Femur (tissue), 1 donor: ENCODE results near the gene TBC1D22B.
"Not testable (repeated sequence)": the region's sequence is repeated elsewhere in the genome, so short reads cannot be mapped to it uniquely, and the experiment has no call there.

Experiments used
- DNase-seq: peaks from one replicate; pipeline ENCODE4 v3.0.0-alpha.2; 2017

TBC1D22B gene

DNA sequence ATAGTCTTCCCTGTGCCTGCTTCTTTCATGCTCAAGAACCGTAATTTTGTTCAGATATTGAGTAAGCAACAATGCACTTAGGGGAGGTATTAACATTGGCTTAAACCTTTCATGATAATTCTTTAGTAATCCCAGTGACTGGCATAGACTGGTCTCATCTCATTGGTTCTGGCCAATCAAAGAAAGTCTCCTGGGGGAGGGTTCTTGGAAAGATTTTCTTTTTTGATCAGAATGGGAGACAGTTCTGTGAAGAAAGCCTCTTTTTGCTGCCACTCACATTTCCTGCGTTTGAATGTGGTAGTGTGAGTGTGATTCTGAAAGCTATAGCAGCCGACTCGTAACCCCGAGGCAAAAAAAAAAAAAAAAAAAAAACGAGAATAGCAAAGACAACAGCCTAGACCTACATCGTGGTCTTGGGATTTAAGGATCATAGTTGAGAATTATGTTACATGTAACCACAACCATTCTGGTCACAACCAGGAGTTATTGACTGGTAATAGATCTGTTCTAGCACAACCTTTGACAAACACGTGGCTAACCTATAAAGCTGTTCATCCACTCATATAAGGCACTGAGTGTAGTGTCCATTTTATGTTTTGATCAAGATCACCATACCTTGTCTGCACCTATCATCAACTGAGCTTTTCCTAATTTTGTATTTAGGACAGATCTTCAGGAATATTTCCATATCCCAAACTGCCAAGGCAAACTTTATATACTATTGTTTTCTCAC is 15.4 kb downstream of the TBC1D22B start:
- no peak for DNase-seq

DNA sequence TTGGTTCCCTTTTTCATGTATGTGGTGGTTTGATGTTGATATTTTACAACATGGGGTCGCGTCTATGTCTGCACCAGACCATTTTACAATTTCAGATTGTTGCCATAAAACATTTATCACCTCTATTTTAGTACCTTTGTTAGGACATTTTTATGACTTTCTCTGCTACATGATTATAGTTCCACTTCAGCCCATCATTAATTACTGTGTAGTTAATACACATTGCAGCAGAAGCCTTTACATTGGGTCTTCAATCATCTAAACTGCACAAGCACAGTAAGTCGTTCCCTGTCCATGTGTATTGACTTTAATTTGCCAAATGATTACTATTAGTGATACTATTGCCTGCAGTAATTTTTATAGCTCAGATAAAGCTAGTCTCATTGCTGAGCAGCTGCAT is 16.1 kb downstream of the TBC1D22B start:
- no peak for DNase-seq

DNA sequence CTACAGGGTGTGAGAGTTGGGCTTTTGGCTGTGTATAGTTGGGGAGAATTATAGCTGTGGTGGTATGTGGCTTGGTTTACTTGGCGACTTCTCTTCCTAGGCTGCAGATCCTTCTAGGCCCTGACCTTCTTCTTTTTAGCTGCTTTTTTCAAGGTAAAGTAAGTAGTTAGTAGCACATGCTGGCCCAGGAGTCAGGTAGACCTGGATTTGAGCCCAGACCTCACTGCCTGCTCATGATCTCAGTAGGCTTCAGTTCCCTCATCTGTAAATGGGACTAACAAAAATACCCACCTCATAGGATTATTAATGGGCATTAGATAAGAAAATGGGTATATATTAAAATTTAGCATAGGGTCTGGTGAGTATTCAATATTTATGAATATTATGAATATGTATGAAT is 17.8 kb downstream of the TBC1D22B start:
- DNase-seq: no peak

DNA sequence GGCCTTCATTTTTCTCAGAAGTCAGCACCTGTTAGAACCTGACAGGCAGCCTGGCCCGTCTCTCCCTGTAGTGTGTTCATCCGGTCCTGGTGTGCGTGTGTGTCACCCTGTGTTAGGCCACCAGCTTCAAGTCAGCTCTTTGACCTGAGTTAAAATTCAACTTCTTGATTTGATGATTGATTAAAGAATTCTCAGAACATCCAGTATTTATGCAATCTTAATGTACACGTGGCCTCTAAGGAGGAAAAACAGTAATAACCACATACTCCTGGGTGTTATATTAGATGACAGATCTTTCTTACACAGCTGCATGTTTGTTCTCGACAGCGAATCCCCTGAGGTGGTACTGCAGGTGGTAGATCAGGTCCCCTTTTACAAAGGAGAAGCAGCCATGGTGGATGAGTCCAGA is 19.4 kb downstream of the TBC1D22B start:
- no peak for DNase-seq

DNA sequence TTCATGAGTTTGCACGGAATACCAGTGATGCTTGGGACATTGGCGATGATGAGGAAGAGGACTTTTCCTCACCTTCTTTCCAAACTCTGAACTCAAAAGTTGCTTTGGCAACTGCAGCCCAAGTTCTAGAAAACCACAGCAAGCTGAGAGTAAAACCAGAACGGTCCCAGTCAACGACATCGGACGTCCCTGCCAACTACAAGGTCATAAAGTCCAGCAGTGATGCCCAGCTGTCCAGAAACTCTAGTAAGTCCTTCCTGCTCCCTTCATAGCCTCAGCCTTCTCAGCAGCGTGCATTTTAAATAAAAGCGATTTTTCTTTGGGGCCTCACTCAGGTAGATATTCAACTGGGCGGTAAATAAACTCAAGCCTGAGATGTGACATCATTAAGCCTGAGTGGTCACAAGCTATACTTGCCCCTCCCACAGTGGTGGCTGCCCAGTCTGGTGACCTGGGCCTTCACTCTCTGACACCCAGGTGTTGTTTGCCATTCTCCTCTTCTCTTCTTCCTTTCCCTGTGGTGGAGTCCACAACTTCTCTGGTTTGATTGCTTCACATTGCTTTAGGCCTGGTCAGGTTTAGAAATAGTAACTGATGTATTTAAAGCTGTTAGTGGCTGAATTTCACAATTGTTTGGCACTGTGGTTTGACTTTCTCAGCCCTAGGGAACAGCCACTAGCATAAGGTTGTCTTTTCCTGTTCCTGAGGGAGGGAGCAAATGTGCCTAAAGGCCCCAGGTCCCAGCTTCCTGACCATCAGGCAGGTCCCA is 22.0 kb downstream of the TBC1D22B start:
- DNase-seq: no peak

DNA sequence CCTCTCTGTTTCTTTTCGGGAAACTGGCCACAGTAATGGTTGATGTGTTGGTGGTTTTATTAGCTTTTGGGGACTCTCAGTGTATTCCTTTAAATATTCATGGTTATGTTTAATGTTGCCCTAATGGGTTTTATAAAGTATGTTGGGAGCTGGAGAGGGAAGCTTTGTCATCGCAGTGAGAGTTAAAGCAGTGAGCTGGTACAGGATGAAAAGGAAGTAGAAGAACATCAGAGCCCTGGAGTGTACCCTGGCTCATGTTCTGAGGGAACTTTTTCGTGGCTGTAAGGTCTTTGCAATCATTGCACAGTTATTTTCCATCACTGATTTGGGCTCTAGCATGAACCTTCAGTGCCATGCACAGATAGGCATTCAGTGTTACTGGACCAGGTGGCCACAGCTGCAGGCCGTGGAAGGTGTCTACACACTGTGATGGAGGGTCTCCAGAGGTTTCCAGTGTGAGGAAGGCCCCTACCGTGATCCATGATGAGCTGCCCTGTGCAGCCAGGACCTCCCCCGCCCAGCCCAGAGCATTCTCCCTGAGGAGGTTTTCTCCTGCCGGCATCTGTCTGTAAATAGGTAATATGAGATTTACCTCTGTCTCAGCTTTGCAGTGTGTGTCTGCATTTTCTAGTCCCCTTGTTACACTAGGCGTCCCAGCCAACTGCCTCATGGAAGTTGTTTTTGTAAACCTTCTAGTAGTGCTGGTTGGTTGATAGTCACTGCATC is 22.8 kb downstream of the TBC1D22B start:
- DNase-seq: no peak

DNA sequence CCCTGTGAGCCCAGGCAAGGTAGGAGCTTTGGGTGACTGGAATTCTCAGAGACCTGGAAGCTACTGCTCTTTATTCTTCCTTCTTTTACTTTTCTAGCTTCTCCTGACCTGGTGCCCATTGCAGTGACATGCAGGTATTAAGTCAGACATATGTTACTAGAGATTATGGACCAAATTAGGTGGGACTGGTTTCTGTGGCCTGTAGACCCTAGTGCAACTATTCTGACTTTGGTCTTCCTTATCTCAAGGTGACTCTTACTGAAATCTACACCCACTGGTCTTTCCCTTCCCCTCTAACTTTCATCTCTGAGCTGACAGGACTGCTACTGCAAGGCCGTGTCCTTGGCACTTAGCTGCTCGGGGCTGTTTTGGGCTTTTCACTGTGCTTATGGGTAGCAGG is 24.8 kb downstream of the TBC1D22B start:
- no peak for DNase-seq

DNA sequence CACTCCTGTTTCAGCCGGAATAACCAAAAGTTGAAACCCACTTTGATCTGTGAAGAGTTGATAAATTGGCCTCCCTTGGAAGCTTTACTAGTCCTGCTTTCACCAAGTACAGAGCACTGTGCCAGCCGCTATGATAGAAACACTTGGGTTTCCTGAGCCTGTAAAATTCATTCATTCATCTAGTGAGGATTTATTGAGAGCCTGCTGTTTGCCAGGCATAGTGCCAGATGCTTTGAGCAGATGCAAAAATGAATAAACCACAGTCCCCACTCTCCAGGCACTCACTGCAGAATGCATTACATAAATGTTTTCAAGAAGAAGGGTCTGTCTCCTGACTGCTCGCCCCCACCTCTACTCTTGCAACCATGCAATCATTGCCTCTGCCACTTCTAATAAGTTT is 25.7 kb downstream of the TBC1D22B start:
- peak; percentile 73 for DNase-seq

DNA sequence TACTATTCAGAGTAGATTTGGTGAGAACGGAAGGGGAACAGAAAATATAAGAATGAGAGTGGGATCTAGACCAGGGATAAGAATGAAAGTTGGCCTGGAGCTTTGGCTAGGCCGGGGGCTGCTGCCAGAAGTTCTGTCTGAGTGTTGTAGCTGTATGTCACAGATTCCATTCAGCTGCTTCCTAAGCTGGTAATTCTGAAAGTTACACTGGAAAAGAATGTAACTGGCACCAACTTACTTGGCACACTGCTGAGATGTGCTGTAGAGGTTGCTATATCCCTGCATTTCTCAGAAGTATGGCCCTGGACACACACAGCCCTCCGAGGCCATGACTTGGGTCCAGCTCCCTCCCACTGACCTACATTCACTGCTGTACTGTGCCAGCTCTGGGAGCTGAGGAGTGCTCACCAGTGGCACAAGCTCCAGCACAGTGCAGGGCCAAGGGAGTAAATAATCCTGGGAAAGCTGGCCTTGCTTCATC is 26.1 kb downstream of the TBC1D22B start:
- DNase-seq: peak; percentile 91

DNA sequence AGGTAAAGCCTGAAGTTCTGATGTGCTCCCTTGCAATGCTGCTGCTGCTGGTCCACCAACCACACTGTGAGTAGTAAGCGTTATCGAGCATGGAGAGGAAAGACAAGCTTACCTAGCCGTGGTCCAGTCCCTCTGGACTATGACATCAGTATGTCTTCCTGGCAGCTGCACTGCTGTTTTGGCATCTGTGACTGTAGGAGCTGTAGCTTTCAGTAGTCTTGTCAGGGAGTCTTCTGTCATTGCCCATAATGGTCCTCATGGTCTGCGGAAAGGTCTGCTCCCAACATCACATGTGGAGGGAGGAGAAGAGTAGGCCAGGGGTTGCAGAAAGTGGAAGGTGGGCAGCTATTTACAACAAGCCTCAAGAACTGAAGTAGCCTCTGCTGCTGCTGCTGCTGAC is 27.2 kb downstream of the TBC1D22B start:
- DNase-seq: no peak

DNA sequence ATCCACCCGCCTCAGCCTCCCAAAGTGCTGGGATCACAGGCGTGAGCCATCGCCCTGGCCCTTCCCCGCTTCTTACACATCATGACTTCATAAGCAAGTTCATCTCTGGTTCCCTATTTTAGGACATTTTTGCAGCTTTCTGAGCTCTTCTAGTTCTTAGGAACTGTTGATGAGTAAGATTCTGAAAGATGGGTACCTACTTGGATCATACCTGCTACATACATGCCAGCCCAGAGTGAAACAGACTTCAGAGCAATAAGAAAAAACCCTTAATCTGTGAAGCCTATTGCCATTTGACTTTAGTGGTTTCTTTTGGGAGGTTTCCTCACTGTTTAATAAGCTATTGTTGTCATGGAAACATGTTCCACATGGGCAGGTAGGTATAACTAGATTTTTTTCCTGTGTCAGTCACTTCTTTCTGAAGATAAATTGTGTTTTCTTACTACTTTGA is 28.3 kb downstream of the TBC1D22B start:
- no peak for DNase-seq

DNA sequence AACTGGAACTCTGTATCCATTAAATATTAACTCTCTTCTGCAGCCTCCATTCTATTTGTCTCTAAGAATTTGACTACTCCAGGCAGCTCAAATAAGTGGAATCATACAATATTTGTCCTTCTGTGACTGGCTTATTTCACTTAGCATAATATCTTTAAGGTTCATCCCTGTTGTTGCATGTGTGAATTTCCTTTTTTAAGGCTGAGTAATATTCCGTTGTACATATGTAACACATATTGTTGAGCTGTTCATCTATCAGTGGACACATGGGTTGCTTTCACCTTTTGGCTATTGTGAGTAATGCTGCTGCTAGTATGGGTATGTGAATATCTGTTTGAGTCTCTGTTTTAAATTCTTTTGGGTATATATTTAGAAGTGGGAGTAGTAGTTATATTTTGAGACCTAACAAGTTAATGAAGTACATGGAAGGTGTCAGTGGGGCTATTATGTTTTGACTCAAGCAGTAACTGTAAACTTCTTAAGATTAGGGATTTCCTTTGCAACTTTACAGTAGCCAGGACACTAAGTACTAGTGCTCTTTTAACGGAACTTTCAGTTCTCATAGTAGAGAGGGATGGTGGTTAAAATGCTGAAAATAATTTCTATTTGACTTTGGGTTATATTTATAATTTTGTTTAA is 30.1 kb downstream of the TBC1D22B start:
- no peak for DNase-seq

DNA sequence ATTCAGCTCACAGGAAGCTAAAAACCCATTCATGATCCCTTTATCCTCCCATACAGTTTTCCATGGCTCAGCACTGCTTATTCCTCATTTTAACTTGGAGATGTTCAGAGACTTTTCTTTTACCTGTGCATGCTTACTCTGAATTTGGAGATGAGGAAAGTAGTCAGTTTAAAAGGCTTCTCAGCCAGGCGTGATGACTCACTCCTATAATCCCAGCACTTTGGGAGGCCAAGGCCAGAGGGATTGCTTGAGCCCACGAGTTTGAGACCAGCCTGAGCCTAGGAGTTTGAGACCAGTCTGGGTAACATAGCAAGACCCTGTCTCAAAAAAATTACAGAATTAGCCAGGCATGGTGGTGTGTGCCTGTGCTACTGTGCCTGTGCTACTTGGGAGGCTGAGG is 30.7 kb downstream of the TBC1D22B start:
- DNase-seq: no peak

DNA sequence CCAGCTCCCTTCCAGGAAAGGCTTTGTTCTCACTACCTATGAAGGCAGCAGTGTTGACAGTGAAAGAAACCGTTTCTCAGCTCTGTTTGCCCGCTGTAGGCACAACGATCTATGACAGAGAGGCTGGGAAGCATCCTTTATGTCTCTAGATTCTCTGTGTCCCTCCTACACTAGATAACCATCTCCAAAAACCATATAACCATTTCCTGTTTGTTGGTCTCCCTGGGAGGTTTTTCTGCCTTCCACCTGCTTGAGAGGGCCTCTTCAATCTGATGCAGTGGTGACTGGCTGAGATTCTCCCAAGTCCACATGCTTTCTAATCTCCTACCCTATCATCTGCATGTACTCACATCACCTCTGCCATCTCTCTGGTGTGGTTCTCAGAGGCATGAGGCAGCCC is 32.4 kb downstream of the TBC1D22B start:
- no peak for DNase-seq

DNA sequence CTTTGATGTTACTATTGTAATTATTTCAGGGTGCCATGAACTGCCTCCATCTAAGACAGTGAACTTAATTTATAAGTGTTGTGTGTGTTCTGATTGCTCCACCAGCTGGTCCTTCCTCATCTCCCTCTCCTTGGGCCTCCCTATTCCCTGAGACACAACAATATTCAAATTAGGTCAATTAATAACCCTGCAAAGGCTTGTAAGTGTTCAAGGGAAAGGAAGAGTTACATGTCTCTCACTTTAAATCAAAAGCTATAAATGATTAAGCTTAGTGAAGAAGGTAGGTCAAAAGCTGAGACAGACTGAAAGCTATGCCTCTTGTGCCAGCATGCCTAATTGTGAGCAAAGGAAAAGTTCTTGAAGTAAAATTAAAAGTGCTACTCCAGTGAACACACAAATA is 35.9 kb downstream of the TBC1D22B start:
- no peak for DNase-seq

DNA sequence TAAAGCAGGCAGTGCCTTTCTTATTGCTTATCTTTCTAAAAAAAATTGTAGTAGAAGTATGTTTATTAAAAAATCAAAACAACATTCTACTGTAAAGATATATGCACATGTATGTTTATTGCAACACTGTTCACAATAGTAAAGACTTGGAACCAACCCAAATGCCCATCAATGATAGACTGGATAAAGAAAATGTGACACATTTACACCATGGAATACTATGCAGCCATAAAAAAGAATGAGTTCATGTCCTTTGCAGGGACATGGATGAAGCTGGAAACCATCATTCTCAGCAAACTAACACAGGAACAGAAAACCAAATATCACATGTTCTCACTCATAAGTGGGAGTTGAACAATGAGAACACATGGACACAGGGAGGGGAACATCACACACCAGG is 40.1 kb downstream of the TBC1D22B start:
- not testable (repeated sequence) for DNase-seq

DNA sequence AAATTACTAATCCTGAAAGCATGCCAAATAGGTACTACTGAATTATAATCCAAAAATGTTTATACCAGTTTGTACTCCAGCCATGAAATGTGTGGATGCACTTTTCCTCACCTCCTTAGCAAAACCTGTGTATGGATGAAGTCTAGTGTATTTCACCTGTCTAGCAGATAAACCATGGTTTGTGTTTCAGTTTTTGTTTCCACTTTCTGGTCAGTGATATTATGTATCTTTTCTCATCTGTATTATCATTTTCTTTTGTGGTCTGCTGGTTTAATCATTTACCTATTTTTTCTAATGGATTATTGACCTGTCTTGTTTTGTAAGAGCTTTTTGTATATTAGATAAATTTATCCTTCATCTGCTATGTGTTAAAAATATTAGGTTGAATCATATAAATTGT is 41.4 kb downstream of the TBC1D22B start:
- no peak for DNase-seq

DNA sequence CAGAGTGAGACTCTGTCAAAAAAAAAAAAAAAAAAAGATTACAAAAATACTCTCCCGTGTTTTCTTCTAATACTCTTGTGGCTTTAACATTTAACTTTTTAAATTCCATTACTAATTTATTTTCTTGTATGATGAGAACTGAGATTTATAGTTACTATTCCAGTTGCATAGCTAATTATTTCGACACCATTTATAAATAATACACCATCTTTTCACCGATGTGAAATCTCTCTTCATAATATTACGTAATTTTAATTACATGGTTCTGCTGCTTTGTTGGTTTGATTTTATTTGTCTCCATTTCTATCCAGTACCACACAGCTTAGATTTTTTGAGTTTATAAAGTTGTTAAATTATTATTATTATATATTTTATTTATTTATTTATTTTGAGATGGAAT is 42.4 kb downstream of the TBC1D22B start:
- no peak for DNase-seq

DNA sequence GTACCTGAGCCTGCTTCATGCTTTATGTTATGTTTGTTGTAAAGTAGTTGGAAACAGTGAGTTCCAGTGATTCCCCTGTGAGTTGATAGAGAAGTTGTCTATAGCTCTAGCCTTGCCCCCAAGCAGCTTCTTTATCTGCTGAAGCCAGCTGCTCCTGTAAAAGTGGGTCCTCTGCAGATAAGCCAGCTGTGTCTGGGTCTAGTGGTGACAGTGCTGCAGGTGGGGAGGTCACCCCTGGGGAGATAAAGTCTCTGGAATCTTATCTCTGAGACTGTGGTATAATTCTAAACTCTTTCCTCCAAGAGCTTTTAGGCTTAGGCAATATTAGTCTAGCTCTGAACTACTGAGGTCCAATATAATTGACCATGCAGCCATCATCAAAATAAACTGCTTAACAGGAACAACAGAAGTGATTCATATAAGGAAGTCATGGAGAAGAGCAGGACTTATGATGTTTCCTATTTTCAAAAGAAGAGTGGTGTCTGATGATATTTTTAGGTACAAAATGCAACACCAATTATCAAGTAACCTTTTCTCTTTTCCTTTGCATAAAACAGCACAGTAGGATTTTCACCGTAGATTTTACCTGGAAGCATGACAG is 44.6 kb downstream of the TBC1D22B start:
- DNase-seq: no peak

DNA sequence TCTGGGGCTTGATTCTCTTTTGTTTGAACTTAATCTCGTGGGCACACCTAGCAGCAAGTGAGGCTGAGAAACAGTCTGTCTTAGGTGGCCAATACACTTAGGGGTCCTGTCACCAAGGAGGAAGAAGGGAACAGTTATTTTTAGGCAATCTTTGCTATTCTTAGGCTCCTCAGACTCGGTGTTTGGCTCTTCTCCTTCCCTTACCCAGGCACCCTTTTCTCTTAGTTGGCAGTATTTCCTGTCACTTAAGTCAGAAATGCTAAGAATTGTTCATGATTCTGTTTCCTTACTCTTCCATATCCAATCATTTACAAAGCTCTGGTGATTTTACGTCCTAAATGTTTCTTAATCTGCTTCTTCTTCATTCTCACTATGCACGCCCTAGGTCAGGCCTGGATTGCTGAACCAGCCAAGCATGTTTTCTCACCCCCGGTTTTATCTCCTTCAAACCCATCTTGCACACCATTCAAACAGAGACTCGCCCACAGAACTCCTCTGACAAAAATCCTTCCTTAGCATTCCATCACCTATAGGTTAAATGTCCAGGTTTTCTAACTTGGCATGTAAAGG is 45.6 kb downstream of the TBC1D22B start:
- DNase-seq: no peak

DNA sequence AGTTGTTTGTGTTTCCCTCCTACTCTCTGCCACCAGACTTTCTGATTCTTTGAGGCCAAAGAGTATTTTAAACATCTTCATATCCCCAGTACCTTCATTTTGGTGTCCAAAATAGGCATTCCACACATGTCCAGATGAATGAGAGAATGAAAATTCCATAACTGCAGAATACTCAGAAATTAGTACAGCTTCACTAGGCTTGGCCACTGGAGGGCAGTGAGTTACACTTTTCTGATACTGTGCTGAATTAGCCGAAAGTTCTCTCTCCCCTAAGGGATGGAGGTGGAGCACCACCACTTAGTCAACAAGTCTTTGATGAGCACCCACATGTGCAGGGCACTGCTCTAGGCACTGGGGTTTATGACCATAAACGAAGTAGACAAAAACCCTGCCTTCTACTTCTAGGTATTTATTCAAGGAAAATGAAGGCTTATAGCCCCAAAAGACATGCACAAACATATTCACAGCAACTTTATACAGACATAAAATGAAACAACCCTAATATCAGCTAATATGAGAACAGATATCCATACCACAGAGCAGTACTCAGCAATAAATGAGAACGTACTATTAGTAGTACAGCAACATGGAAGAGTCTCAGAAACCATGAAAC is 46.4 kb downstream of the TBC1D22B start:
- no peak for DNase-seq

DNA sequence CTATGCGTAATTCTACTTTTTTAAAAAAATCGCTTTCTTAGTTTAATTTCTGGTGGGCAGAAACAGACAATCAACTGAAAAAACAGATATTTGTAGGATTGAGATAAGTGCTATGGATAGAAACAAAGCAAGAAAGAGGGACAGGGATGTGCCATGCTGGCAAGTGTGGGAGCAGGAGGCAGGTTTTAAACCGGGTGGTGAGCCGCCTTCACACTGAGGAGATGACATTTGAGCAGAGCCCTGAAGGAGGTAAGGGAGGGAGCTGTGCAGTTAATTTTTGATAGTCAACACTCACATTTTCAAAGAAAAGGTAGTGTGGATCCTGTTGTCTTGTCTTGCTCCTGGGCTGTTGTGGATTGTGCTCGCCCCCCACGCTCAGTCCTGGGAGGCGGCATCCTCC is 47.2 kb downstream of the TBC1D22B start:
- DNase-seq: no peak
